HepG2 (cell line): ENCODE results near the gene PHF21B. TPM values are rescaled to one million over a fixed set of nuclear protein-coding genes. Genes with fewer than 3 reads are reported as not detected.

Source experiments
- ATAC-seq: fragments of 200-7000 bp; cut with Tn5 transposase; 3 replicates; pipeline ENCODE4 v1.9.1; 2020; ENCODE audit warnings: mild to moderate bottlenecking, moderate library complexity
- BruUV-seq: library from RNA; stranded (reverse); fragments of 400-500 nt; replicated peaks from 2 replicates; lab custom pipeline; 2021; lab: Mats Ljungman, UMichigan
- CTCF ChIA-PET: fragments of 300-600 bp; formaldehyde crosslinking; extraction: SDS; loops from one replicate; lab custom pipeline; 2021; ENCODE audit warnings: low total read pairs, inconsistent platforms, low intra/inter-chr PET ratio; lab: Yijun Ruan, JAX
- POLR2A ChIA-PET: fragments of 350-600 bp; sonication (Branson Sonifier 250); formaldehyde crosslinking; loops from one replicate; lab custom pipeline; 2020; ENCODE audit warnings: antibody characterized with exemption, inconsistent platforms; lab: Yijun Ruan, JAX
- DNase-seq: peaks from one replicate; pipeline ENCODE4 v3.0.0-alpha.2; 2015; ENCODE audit warnings: low spot score
- FAIRE-seq: peaks from 3 replicates; lab custom pipeline; 2011; peaks lifted over from hg19 to GRCh38; lab: Jason Lieb, UNC
- H2AFZ ChIP-seq: one replicate; pipeline ENCODE4 v1.6.1; 2011; ENCODE audit warnings: low read length, inconsistent platforms
- H3K27ac ChIP-seq: fragments of 300-600 bp; 3 replicates; pipeline ENCODE4 v1.8.0; 2011; ENCODE audit warnings: mixed run types, mild to moderate bottlenecking, mixed read lengths, low read length, inconsistent platforms; ENCODE audit not compliant: insufficient read depth; ENCODE audit errors: extremely low read length
- H3K27me3 ChIP-seq, 2 experiments: fragments of 200-600 bp in 1 of 2; 2 replicates in 1 of 2; 3 replicates in 1 of 2; pipeline versions ENCODE4 v1.6.0 to v1.8.0; 2011; ENCODE audit warnings: low read length in 2 of 2, mild to moderate bottlenecking in 2 of 2, moderate library complexity in 2 of 2, inconsistent platforms in 1 of 2; ENCODE audit not compliant: insufficient read depth in 2 of 2, control insufficient read depth in 1 of 2
- H3K36me3 ChIP-seq, 2 experiments: fragments of 200-600 bp in 1 of 2; replicated peaks in 1 of 2; 2 replicates in 1 of 2; 3 replicates in 1 of 2; pipeline versions ENCODE4 v1.5.1 to v1.8.0; 2011; ENCODE audit warnings: low read length in 2 of 2, inconsistent platforms in 1 of 2; ENCODE audit not compliant: insufficient read depth in 2 of 2, control insufficient read depth in 1 of 2
- H3K4me1 ChIP-seq: 2 replicates; pipeline ENCODE4 v1.5.1; 2012; ENCODE audit warnings: low read length, inconsistent platforms; ENCODE audit not compliant: insufficient read depth
- H3K4me2 ChIP-seq: 2 replicates; pipeline ENCODE4 v1.6.0; 2011; ENCODE audit warnings: low read depth, low read length, inconsistent platforms
- H3K4me3 ChIP-seq, 3 experiments: fragments of 200-600 bp in 1 of 3; sonication (generic), shearing (Covaris generic) in 1 of 3; replicated peaks in 1 of 3; 2 replicates each; pipeline ENCODE4 v1.5.1; 2011 to 2016; ENCODE audit warnings: low read length in 3 of 3, inconsistent platforms in 2 of 3, low read depth in 2 of 3, mild to moderate bottlenecking in 2 of 3, control low read depth in 1 of 3, mixed read lengths in 1 of 3; ENCODE audit not compliant: insufficient read depth in 1 of 3
- H3K79me2 ChIP-seq: one replicate; pipeline ENCODE4 v1.6.1; 2011; ENCODE audit warnings: low read length, inconsistent platforms; ENCODE audit not compliant: insufficient read depth
- H3K9ac ChIP-seq: 2 replicates; pipeline ENCODE4 v1.6.0; 2011; ENCODE audit warnings: mild to moderate bottlenecking, low read depth, low read length, inconsistent platforms; ENCODE audit not compliant: insufficient read depth
- H3K9me3 ChIP-seq: 2 replicates; pipeline ENCODE4 v1.5.1; 2012; ENCODE audit warnings: mild to moderate bottlenecking, low read length
- H4K20me1 ChIP-seq: 2 replicates; pipeline ENCODE4 v1.6.0; 2011; ENCODE audit warnings: inconsistent platforms, mild to moderate bottlenecking, low read length, moderate library complexity; ENCODE audit not compliant: insufficient read depth
- ATRX ChIP-seq: sonication (generic); formaldehyde crosslinking; IDR thresholded peaks from 2 replicates; pipeline ENCODE4 v1.4.0; 2020; ENCODE audit warnings: missing genetic modification reagents, borderline replicate concordance
- GATA4 ChIP-seq: sonication (generic); IDR thresholded peaks from 2 replicates; pipeline ENCODE4 v1.6.1; 2016; ENCODE audit warnings: antibody characterized with exemption, low read depth, borderline replicate concordance
- HOXA5 ChIP-seq: sonication (generic); formaldehyde crosslinking; IDR thresholded peaks from 2 replicates; pipeline ENCODE4 v1.4.0; 2020; ENCODE audit warnings: missing genetic modification reagents
- NFATC3 ChIP-seq: sonication (generic); formaldehyde crosslinking; IDR thresholded peaks from 2 replicates; pipeline ENCODE4 v1.5.1; 2020; ENCODE audit warnings: mild to moderate bottlenecking, missing genetic modification reagents
- PAWR ChIP-seq: sonication (generic); formaldehyde crosslinking; IDR thresholded peaks from 2 replicates; pipeline ENCODE4 v1.4.0; 2020; ENCODE audit warnings: missing genetic modification reagents, mild to moderate bottlenecking, borderline replicate concordance
- POLR2AphosphoS5 ChIP-seq: IDR thresholded peaks from 2 replicates; pipeline ENCODE4 v1.6.1; 2012; ENCODE audit warnings: low read depth, low read length
- RXRA ChIP-seq: sonication (generic); formaldehyde crosslinking; IDR thresholded peaks from 2 replicates; pipeline ENCODE4 v1.5.1; 2020; ENCODE audit warnings: missing genetic modification reagents
- SSRP1 ChIP-seq: IDR thresholded peaks from 2 replicates; pipeline ENCODE4 v1.6.1; 2016; ENCODE audit warnings: control low read depth
- SUZ12 ChIP-seq: fragments of 150-350 bp; IDR thresholded peaks from 2 replicates; pipeline ENCODE4 v1.6.1; 2014; ENCODE audit warnings: low read depth, low read length
- ZNF10 ChIP-seq: sonication (generic); formaldehyde crosslinking; IDR thresholded peaks from 2 replicates; pipeline ENCODE4 v1.4.0; 2020; ENCODE audit warnings: mild to moderate bottlenecking, low read depth, missing genetic modification reagents, borderline replicate concordance
- ZNF44 ChIP-seq: sonication (generic); formaldehyde crosslinking; IDR thresholded peaks from 2 replicates; pipeline ENCODE4 v1.5.1; 2020; ENCODE audit warnings: mild to moderate bottlenecking, missing genetic modification reagents
- WGBS: methylation state at CpG from one replicate; pipeline ENCODE4 v1.1.6; 2017; ENCODE audit warnings: low lambda C conversion rate; 5-methylcytosine and 5-hydroxymethylcytosine counted together
- in situ Hi-C: cut with HindIII; loops from 2 replicates; pipeline ENCODE4 v1.10.0; 2017; ENCODE audit warnings: low pct_unique_long_range_greater_than_20kb; ENCODE audit not compliant: extremely low pct_ligation_motif_present
- intact Hi-C: fragments of 100-400 bp; cut with micrococcal nuclease; formaldehyde crosslinking; loops from one replicate; pipeline ENCODE4 v1.10.0; 2022; ENCODE audit not compliant: unreplicated experiment
- polyA plus RNA-seq, 8 experiments: library from polyadenylated mRNA; depleted of rRNA in 3 of 8; stranded (reverse) in 7 of 8; unstranded in 1 of 8; fragments of >200 nt; fragmentation: Illumina TruSeq in 4 of 8; extraction: Trizol in 4 of 8; gene quantifications; 2 replicates each; pipeline versions ENCODE4 v1.2.1 to v1.2.3, GENCODE V29; 2011 to 2016; ENCODE audit warnings: low read depth in 4 of 8, missing spikeins in 1 of 8, mixed read lengths in 1 of 8; ENCODE audit not compliant: insufficient read depth in 1 of 8
- total RNA-seq, 5 experiments: library from RNA; depleted of rRNA; stranded (reverse); fragments of >200 nt; fragmentation: Illumina TruSeq; extraction: Trizol; gene quantifications; 2 replicates each; pipeline ENCODE4 v1.2.3, GENCODE V29; 2016; ENCODE audit warnings: low read depth in 1 of 5
- TF ChIP-seq, protein P1 (sequence below): IDR thresholded peaks from 2 replicates; pipeline ENCODE4 v1.6.1; 2016; ENCODE audit warnings: missing compliant biosample characterization, missing genetic modification reagents, borderline replicate concordance
- TF ChIP-seq, protein P2 (sequence below), 2 experiments: IDR thresholded peaks; 2 replicates each; pipeline ENCODE4 v1.6.1; 2011 to 2012; ENCODE audit warnings: low read length in 2 of 2, borderline replicate concordance in 1 of 2, low read depth in 1 of 2, mild to moderate bottlenecking in 1 of 2, moderate library complexity in 1 of 2
- TF ChIP-seq, protein P3 (sequence below): IDR thresholded peaks from 2 replicates; pipeline ENCODE4 v1.6.1; 2016; ENCODE audit warnings: missing genetic modification reagents, missing compliant biosample characterization
- TF ChIP-seq, protein P4 (sequence below): sonication (generic); formaldehyde crosslinking; IDR thresholded peaks from 2 replicates; pipeline ENCODE4 v1.4.0; 2020; ENCODE audit warnings: missing genetic modification reagents
- TF ChIP-seq, protein P5 (sequence below): sonication (generic); formaldehyde crosslinking; IDR thresholded peaks from 2 replicates; pipeline ENCODE4 v1.4.0; 2020; ENCODE audit warnings: missing genetic modification reagents

PHF21B gene
- total and polyA plus RNA-seq, 2 of the 13 experiments (the other 11 are each of a cell fraction or from before 2014, with no cell fraction given) = not detected

DNA sequence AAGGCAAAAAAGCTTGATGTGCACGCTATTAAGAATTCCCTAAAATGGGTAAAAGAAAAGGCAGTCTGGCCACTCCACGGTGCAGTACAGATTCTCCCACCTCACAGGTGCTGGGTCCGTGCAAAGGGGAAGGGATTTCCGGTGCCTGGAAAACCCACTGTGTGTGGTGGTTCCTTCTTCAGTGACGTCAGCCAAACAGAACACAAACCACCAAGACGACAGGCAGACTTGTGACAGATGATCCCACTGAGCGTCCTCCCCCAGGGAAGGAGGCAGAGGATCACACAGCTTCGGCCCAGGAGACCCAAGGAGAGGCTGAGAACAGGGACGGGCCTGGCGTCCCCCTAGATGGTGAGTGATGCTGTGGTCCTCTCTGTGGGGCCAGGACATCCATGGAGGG lies 18.6 kb downstream of the PHF21B start (continued):
- TF ChIP-seq, protein P1, sequence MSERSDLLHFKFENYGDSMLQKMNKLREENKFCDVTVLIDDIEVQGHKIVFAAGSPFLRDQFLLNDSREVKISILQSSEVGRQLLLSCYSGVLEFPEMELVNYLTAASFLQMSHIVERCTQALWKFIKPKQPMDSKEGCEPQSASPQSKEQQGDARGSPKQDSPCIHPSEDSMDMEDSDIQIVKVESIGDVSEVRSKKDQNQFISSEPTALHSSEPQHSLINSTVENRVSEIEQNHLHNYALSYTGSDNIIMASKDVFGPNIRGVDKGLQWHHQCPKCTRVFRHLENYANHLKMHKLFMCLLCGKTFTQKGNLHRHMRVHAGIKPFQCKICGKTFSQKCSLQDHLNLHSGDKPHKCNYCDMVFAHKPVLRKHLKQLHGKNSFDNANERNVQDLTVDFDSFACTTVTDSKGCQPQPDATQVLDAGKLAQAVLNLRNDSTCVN (CRISPR knock-in tag) = no peak
- TF ChIP-seq GATA4 = no peak

DNA sequence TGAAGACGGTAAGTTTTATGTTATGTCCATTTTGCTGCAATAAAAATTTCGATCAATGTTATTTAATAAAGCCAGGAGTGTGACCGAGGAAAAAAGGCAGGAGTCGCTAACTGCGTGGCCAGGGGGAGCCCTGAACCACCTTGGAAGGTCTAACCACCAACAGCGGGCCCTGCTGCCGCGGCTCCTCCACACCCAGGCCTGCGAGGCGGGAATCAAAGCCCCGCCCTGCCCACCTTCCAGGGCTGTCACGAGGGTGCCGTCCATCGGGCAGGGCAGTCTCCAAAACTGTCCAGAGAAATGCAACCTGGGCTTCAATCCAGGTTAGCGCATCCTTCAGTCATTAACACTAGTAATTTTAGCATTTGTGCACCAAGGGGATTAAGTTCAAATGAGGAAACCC lies 19.0 kb downstream of the PHF21B start:
- H2AFZ ChIP-seq = no peak overlapping the region
- H3K4me1 ChIP-seq = no peaks in the 10 kb centered on the region
- H3K4me3 ChIP-seq = no peak overlapping the region
- ATAC-seq = no peak
- ChIA-PET POLR2A (no interaction called here), CTCF (no interaction called here)
- H3K27me3 ChIP-seq = peaks cover 2 to 58% of the 10 kb centered on the region in 2 experiments; a peak in 3 of 5 replicates
- H3K36me3 ChIP-seq = no peaks in the 10 kb centered on the region
- H3K9ac ChIP-seq = no peak overlapping the region
- BruUV-seq = no TSS peak
- in situ Hi-C loops = no loop called here
- no peak overlapping the region for H3K4me2 ChIP-seq
- H4K20me1 ChIP-seq = peaks cover 3% of the 10 kb centered on the region; the same call in 1 of the 2 replicates
- intact Hi-C loops = no loop called here
- DNase-seq = no peak
- H3K79me2 ChIP-seq = no peaks in the 10 kb centered on the region
- FAIRE-seq = no peak
- H3K27ac ChIP-seq = no peak overlapping the region
- WGBS = 16% methylated on average over 15 of the region's 15 CpGs
- H3K9me3 ChIP-seq = no peaks in the 10 kb centered on the region
- no peak for TF ChIP-seq ZNF10 (CRISPR knock-in tag)
- TF ChIP-seq, protein P2, sequence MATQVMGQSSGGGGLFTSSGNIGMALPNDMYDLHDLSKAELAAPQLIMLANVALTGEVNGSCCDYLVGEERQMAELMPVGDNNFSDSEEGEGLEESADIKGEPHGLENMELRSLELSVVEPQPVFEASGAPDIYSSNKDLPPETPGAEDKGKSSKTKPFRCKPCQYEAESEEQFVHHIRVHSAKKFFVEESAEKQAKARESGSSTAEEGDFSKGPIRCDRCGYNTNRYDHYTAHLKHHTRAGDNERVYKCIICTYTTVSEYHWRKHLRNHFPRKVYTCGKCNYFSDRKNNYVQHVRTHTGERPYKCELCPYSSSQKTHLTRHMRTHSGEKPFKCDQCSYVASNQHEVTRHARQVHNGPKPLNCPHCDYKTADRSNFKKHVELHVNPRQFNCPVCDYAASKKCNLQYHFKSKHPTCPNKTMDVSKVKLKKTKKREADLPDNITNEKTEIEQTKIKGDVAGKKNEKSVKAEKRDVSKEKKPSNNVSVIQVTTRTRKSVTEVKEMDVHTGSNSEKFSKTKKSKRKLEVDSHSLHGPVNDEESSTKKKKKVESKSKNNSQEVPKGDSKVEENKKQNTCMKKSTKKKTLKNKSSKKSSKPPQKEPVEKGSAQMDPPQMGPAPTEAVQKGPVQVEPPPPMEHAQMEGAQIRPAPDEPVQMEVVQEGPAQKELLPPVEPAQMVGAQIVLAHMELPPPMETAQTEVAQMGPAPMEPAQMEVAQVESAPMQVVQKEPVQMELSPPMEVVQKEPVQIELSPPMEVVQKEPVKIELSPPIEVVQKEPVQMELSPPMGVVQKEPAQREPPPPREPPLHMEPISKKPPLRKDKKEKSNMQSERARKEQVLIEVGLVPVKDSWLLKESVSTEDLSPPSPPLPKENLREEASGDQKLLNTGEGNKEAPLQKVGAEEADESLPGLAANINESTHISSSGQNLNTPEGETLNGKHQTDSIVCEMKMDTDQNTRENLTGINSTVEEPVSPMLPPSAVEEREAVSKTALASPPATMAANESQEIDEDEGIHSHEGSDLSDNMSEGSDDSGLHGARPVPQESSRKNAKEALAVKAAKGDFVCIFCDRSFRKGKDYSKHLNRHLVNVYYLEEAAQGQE (IDR thresholded peaks at IDR 0.05; ENCODE audit: borderline replicate concordance in 1 of 2, low read depth in 1 of 2, low read length in 2 of 2) = no peak; a peak in 1 of 4 replicates
- TF ChIP-seq POLR2AphosphoS5 = no peak
- no peak for TF ChIP-seq RXRA (CRISPR knock-in tag)
- TF ChIP-seq, protein P3, sequence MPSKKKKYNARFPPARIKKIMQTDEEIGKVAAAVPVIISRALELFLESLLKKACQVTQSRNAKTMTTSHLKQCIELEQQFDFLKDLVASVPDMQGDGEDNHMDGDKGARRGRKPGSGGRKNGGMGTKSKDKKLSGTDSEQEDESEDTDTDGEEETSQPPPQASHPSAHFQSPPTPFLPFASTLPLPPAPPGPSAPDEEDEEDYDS (CRISPR knock-in tag) = no peak
- no peak for TF ChIP-seq ZNF44 (CRISPR knock-in tag)
- TF ChIP-seq, protein P4, sequence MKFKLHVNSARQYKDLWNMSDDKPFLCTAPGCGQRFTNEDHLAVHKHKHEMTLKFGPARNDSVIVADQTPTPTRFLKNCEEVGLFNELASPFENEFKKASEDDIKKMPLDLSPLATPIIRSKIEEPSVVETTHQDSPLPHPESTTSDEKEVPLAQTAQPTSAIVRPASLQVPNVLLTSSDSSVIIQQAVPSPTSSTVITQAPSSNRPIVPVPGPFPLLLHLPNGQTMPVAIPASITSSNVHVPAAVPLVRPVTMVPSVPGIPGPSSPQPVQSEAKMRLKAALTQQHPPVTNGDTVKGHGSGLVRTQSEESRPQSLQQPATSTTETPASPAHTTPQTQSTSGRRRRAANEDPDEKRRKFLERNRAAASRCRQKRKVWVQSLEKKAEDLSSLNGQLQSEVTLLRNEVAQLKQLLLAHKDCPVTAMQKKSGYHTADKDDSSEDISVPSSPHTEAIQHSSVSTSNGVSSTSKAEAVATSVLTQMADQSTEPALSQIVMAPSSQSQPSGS (CRISPR knock-in tag) = no peak
- no peak for TF ChIP-seq SSRP1
- no peak for TF ChIP-seq PAWR (CRISPR knock-in tag)
- TF ChIP-seq SUZ12 = no peak
- TF ChIP-seq ATRX (CRISPR knock-in tag) = no peak
- TF ChIP-seq, protein P5, sequence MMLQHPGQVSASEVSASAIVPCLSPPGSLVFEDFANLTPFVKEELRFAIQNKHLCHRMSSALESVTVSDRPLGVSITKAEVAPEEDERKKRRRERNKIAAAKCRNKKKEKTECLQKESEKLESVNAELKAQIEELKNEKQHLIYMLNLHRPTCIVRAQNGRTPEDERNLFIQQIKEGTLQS (CRISPR knock-in tag) = no peak
- TF ChIP-seq NFATC3 = no peak
- no peak for TF ChIP-seq HOXA5 (CRISPR knock-in tag)
